Placental epithelial cell (primary cell): Measurements from ENCODE around the gene C2CD4D. TPM values are rescaled to one million over a fixed set of nuclear protein-coding genes. Genes with fewer than 3 reads are reported as not detected.

Source experiments
- small RNA-seq: library from RNA; depleted of rRNA; stranded (forward); fragments of <200 nt; gene quantifications from one replicate; pipeline ENCODE3, GENCODE V24; 2012
- total RNA-seq: library from RNA; depleted of rRNA; stranded (reverse); fragments of >200 nt; gene quantifications from 2 replicates; pipeline ENCODE4 v1.2.3, GENCODE V29; 2012

The C2CD4D gene
- under 0.01 and 0.33 TPM in 2 replicates for total RNA-seq

GRCh38 chr1:151839457-151840403, at the start of gene C2CD4D:
C2CD4D (minus strand) TSS chr1:151839820; CDS start chr1:151838989, 831 bp downstream.

DNA sequence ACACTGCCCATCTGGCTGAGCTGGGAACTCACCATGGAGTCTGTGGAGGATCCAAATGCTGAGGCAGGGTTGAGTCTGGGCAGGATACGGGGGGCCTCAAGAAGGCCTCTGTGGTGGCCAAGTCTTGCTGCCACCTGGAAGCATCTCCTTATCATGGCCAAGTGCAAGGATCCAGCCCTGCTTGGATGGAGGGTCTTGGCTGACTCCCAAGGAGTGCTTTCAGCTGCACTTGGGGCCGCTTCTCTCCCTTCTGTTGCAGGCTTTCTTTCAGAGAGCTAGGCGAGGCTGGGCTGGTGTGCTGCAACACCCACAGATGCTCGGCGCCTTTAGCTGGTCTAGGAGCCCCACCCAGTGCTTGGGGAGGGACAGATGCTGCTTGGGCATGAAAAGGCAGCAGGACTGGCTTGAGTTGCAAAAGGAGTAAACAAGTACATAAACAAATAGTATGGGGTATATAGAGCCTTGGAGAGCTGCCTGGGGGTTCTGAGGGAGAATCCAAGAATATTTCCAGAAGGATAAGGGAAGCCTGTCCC, 13.9 kb upstream of the C2CD4D start, which contains the start of gene THEM5:
Gene THEM5 (minus strand): TSS at position 302 of the 533 bp plus-strand sequence. CDS start 147 bp downstream, at position 155.

GRCh38 chr1:151831605-151832004, 8.0 kb downstream of the C2CD4D start, which contains the start of gene RORC:
RORC (minus strand) TSS chr1:151831802; CDS start chr1:151831764, 38 bp downstream.

GRCh38 chr1:151805066-151805820, 34.4 kb downstream of the C2CD4D start, which contains the start of gene LINGO4:
LINGO4 (minus strand) TSS chr1:151805419; CDS start chr1:151802704, 2,715 bp downstream.

GRCh38 chr1:151790071-151790939, 49.3 kb downstream of the C2CD4D start, which contains the start of gene TDRKH:
TDRKH (minus strand) TSS chr1:151790500; CDS start chr1:151783022, 7,478 bp downstream.

Small RNAs within 50 kb of the gene (small RNA-seq; reads per million reads assigned to genes)
- not detected for gene RF00019

Other genes starting within 250 kb of the C2CD4D start
- gene SNX27, start 227.8 kb downstream of the C2CD4D start, total RNA-seq, result 19.3 and 23.6 TPM in 2 replicates
- gene CELF3, start 123.0 kb downstream of the C2CD4D start, total RNA-seq, result not detected in 2 replicates
- gene RIIAD1, start 118.3 kb downstream of the C2CD4D start, total RNA-seq, result not detected in 2 replicates
- gene MRPL9, start 76.3 kb downstream of the C2CD4D start, total RNA-seq, result 91.2 and 104 TPM in 2 replicates
- gene TDRKH, start 49.3 kb downstream of the C2CD4D start, total RNA-seq, result 2.4 and 4.8 TPM in 2 replicates
- gene LINGO4, start 34.4 kb downstream of the C2CD4D start, total RNA-seq, result not detected in 2 replicates
- gene RORC, start 8.0 kb downstream of the C2CD4D start, total RNA-seq, result not detected in 2 replicates
- not detected in 2 replicates for gene THEM5, start 13.9 kb upstream of the C2CD4D start, total RNA-seq
- gene THEM4, start 69.7 kb upstream of the C2CD4D start, total RNA-seq, result 8.9 and 13.3 TPM in 2 replicates
- 455 and 612 TPM in 2 replicates for gene S100A10, start 154.0 kb upstream of the C2CD4D start, total RNA-seq
- 348 and 669 TPM in 2 replicates for gene S100A11, start 197.2 kb upstream of the C2CD4D start, total RNA-seq
- gene TCHHL1, start 249.2 kb upstream of the C2CD4D start, total RNA-seq, result not detected in 2 replicates